HUES6 (cell line): Measurements from ENCODE around the gene GLDC.

ENCODE experiments used
- H3K27ac ChIP-seq: 2 replicates; pipeline ENCODE4 v1.7.0; 2013; ENCODE audit warnings: low read depth, mild to moderate bottlenecking, low read length, inconsistent platforms
- H3K27me3 ChIP-seq: 2 replicates; pipeline ENCODE4 v1.6.1; 2013; ENCODE audit warnings: low read length; ENCODE audit not compliant: control insufficient read depth, insufficient read depth
- H3K36me3 ChIP-seq: 2 replicates; pipeline ENCODE4 v1.6.1; 2013; ENCODE audit warnings: low read length; ENCODE audit not compliant: control insufficient read depth, insufficient read depth
- H3K4me1 ChIP-seq: 2 replicates; pipeline ENCODE4 v1.6.1; 2013; ENCODE audit warnings: low read length; ENCODE audit not compliant: control insufficient read depth, insufficient read depth
- H3K4me3 ChIP-seq: 2 replicates; pipeline ENCODE4 v1.5.1; 2013; ENCODE audit warnings: low read depth, low read length
- H3K9ac ChIP-seq: one replicate; pipeline ENCODE4 v1.6.1; 2013; ENCODE audit warnings: mild to moderate bottlenecking, low read length
- H3K9me3 ChIP-seq: 2 replicates; pipeline ENCODE4 v1.6.1; 2013; ENCODE audit warnings: low read depth, low read length; ENCODE audit not compliant: control insufficient read depth, insufficient read depth

GLDC gene

GRCh38 chr9:6620353-6620752 lies 25.2 kb downstream of the GLDC start:
- H3K4me3 ChIP-seq: no peak overlapping the region
- H3K27me3 ChIP-seq: no peaks in the 10 kb centered on the region
- H3K9ac ChIP-seq: no peak overlapping the region
- peaks cover 37% of the 10 kb centered on the region for H3K36me3 ChIP-seq
- no peak overlapping the region for H3K27ac ChIP-seq
- H3K9me3 ChIP-seq: peaks cover 6% of the 10 kb centered on the region
- peaks cover 6% of the 10 kb centered on the region; the same call in 1 of the 2 replicates for H3K4me1 ChIP-seq

GRCh38 chr9:6619909-6620308 lies 25.6 kb downstream of the GLDC start:
- H3K4me1 ChIP-seq: peaks cover 6% of the 10 kb centered on the region; the same call in 1 of the 2 replicates
- no peak overlapping the region for H3K9ac ChIP-seq
- H3K9me3 ChIP-seq: peaks cover 6% of the 10 kb centered on the region
- H3K27me3 ChIP-seq: no peaks in the 10 kb centered on the region
- no peak overlapping the region for H3K4me3 ChIP-seq
- H3K27ac ChIP-seq: no peak overlapping the region
- peaks cover 35% of the 10 kb centered on the region for H3K36me3 ChIP-seq

- no peaks in the 10 kb centered on the region for H3K27me3 ChIP-seq
- peaks cover 6% of the 10 kb centered on the region; the same call in 1 of the 2 replicates for H3K4me1 ChIP-seq
- H3K36me3 ChIP-seq: peaks cover 30% of the 10 kb centered on the region
- H3K4me3 ChIP-seq: no peak overlapping the region
- peaks cover 2% of the 10 kb centered on the region; the same call in 1 of the 2 replicates for H3K9me3 ChIP-seq
- no peak overlapping the region for H3K9ac ChIP-seq
- no peak overlapping the region for H3K27ac ChIP-seq
These were observed 28.5 kb downstream of the GLDC start for GRCh38 chr9:6616951-6617602.

- Histone ChIP-seq H3K27me3 (no peaks in the 10 kb centered on the region), H3K9me3 (no peaks in the 10 kb centered on the region), H3K4me1 (peaks cover 6% of the 10 kb centered on the region; the same call in 1 of the 2 replicates), H3K4me3 (no peak overlapping the region), H3K36me3 (peaks cover 41% of the 10 kb centered on the region), H3K9ac (no peak overlapping the region), H3K27ac (no peak overlapping the region)
These were observed 31.0 kb downstream of the GLDC start for GRCh38 chr9:6614489-6614888.

GRCh38 chr9:6611865-6612264 lies 33.7 kb downstream of the GLDC start:
- peaks cover 45% of the 10 kb centered on the region for H3K36me3 ChIP-seq
- H3K27ac ChIP-seq: no peak overlapping the region
- no peaks in the 10 kb centered on the region for H3K4me1 ChIP-seq
- H3K4me3 ChIP-seq: no peak overlapping the region
- H3K27me3 ChIP-seq: no peaks in the 10 kb centered on the region
- no peaks in the 10 kb centered on the region for H3K9me3 ChIP-seq
- no peak overlapping the region for H3K9ac ChIP-seq

GRCh38 chr9:6610073-6610472 lies 35.5 kb downstream of the GLDC start:
- Histone ChIP-seq H3K4me1 (no peaks in the 10 kb centered on the region), H3K27ac (no peak overlapping the region), H3K36me3 (peaks cover 54% of the 10 kb centered on the region), H3K4me3 (no peak overlapping the region), H3K9me3 (no peaks in the 10 kb centered on the region), H3K27me3 (no peaks in the 10 kb centered on the region), H3K9ac (no peak overlapping the region)

- Histone ChIP-seq H3K9ac (no peak overlapping the region), H3K36me3 (peaks cover 54% of the 10 kb centered on the region), H3K4me1 (no peaks in the 10 kb centered on the region), H3K27ac (no peak overlapping the region), H3K27me3 (no peaks in the 10 kb centered on the region), H3K9me3 (no peaks in the 10 kb centered on the region), H3K4me3 (no peak overlapping the region)
These were observed 36.0 kb downstream of the GLDC start for GRCh38 chr9:6609497-6610016.

GRCh38 chr9:6605202-6605601 lies 40.3 kb downstream of the GLDC start:
- no peaks in the 10 kb centered on the region for H3K4me1 ChIP-seq
- no peak overlapping the region for H3K9ac ChIP-seq
- H3K27ac ChIP-seq: no peak overlapping the region
- H3K4me3 ChIP-seq: no peak overlapping the region
- H3K9me3 ChIP-seq: no peaks in the 10 kb centered on the region
- peaks cover 69% of the 10 kb centered on the region for H3K36me3 ChIP-seq
- no peaks in the 10 kb centered on the region for H3K27me3 ChIP-seq

- Histone ChIP-seq H3K4me1 (no peaks in the 10 kb centered on the region), H3K27me3 (no peaks in the 10 kb centered on the region), H3K36me3 (peaks cover 78% of the 10 kb centered on the region), H3K4me3 (no peak overlapping the region), H3K9ac (no peak overlapping the region), H3K9me3 (no peaks in the 10 kb centered on the region), H3K27ac (no peak overlapping the region)
These were observed 45.1 kb downstream of the GLDC start for GRCh38 chr9:6600426-6600825.

- H3K9ac ChIP-seq: no peak overlapping the region
- no peak overlapping the region for H3K27ac ChIP-seq
- H3K4me3 ChIP-seq: no peak overlapping the region
- H3K4me1 ChIP-seq: no peaks in the 10 kb centered on the region
- H3K27me3 ChIP-seq: no peaks in the 10 kb centered on the region
- H3K9me3 ChIP-seq: no peaks in the 10 kb centered on the region
- H3K36me3 ChIP-seq: peaks cover 78% of the 10 kb centered on the region
These were observed 45.5 kb downstream of the GLDC start for GRCh38 chr9:6600006-6600405.

GRCh38 chr9:6598249-6598725 lies 47.2 kb downstream of the GLDC start:
- H3K4me3 ChIP-seq: no peak overlapping the region
- H3K36me3 ChIP-seq: peaks cover 79% of the 10 kb centered on the region
- no peaks in the 10 kb centered on the region for H3K9me3 ChIP-seq
- no peak overlapping the region for H3K9ac ChIP-seq
- no peak overlapping the region for H3K27ac ChIP-seq
- H3K4me1 ChIP-seq: no peaks in the 10 kb centered on the region
- no peaks in the 10 kb centered on the region for H3K27me3 ChIP-seq
